IPS-20b (cell line): Measurements from ENCODE around the gene AQP3.

Source experiments
- H3K27ac ChIP-seq: one replicate; pipeline ENCODE4 v1.5.1; 2013; ENCODE audit warnings: low read length
- H3K27me3 ChIP-seq: 2 replicates; pipeline ENCODE4 v1.6.1; 2013; ENCODE audit warnings: mild to moderate bottlenecking, low read length, inconsistent platforms; ENCODE audit not compliant: insufficient read depth
- H3K36me3 ChIP-seq: 2 replicates; pipeline ENCODE4 v1.6.1; 2013; ENCODE audit warnings: low read depth, mild to moderate bottlenecking, inconsistent platforms, low read length, moderate library complexity; ENCODE audit not compliant: insufficient read depth
- H3K4me1 ChIP-seq: 2 replicates; pipeline ENCODE4 v1.6.1; 2013; ENCODE audit warnings: mild to moderate bottlenecking, control low read depth, inconsistent platforms, low read length, moderate library complexity; ENCODE audit not compliant: insufficient read depth
- H3K4me3 ChIP-seq: 2 replicates; pipeline ENCODE4 v1.5.1; 2013; ENCODE audit warnings: mild to moderate bottlenecking, low read length, inconsistent platforms
- H3K9ac ChIP-seq: 2 replicates; pipeline ENCODE4 v1.6.1; 2013; ENCODE audit warnings: low read depth, mild to moderate bottlenecking, inconsistent platforms, low read length, moderate library complexity
- H3K9me3 ChIP-seq: 2 replicates; pipeline ENCODE4 v1.6.1; 2013; ENCODE audit warnings: mild to moderate bottlenecking, low read depth, low read length, inconsistent platforms; ENCODE audit not compliant: insufficient read depth

The AQP3 gene

DNA sequence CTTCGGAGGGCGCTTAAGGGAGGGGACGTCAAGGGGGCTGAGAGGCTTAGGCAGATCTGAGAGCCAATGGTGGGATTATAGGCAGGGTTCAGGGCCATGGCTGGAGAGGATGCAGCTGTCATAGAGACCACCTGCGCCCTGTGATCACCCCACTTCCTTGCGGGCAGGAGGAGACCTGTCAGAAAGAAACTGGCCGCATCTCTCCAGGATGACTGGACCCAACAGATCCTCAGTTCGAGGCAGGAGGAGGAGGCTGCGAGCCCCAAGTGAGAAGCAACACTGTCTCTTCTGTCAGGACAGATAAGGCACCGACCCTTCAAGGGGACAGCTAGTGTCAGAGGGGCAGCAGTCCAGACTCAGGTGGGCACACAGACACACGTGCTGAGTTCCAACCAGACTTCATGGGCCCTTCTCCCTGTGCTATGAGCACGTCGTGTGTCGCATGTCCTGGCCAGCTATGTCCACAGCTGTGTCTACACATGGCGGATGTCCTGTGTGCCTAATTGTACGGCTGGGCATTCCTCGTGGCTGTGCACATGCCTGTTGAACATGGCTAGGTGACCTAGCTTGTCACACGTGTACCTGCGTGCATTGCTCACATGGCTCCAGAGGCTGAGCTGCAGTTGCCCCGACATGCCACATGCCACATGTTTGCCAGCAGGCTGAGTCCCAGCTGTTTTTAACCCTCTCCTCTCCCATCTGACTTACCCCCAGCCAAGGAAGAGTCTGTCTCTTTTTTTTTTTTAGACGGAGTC, 583 bp upstream of the AQP3 start:
- no peaks in the 10 kb centered on the region for H3K9me3 ChIP-seq
- peak overlapping the region; percentile 70 for H3K4me3 ChIP-seq
- peaks cover 35% of the 10 kb centered on the region for H3K27me3 ChIP-seq
- H3K9ac ChIP-seq: no peak overlapping the region; the same call in 1 of the 2 replicates
- peaks cover 11% of the 10 kb centered on the region for H3K4me1 ChIP-seq
- no peak overlapping the region for H3K27ac ChIP-seq
- no peaks in the 10 kb centered on the region for H3K36me3 ChIP-seq

DNA sequence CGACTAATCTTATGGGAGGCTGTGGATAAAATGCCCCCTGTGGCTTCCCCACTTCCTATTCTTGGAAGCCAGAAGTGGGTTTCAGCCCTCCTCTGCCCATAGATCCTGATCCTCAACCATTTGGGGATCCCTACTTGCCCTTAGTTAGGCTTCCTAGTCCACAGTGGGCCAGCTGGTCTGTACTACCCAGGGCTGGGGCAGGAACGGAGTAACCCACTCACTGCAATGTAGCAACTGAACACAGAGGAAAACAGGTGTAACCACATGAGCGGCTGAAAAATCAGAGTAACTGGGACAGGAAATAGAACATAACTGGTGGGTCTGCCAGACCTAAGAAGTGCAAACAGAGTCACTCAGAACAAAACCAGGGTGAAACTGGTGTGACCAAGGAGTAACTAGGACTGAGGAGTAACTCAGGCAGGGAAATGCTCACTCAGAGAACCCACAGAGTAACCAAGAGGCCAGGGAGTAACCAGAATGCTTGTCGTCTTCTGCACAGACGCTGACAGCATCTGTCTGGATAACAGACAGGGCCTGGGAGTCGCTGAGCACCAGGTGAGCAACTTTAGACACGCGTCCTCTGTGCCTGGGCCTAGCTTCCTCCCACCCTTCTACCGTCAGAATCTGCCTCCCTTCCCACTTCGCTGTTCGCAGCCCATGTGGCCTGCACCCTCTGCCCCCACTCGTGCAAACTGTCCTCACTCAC, 1.0 kb downstream of the AQP3 start:
- H3K9me3 ChIP-seq: no peaks in the 10 kb centered on the region
- H3K9ac ChIP-seq: no peak overlapping the region
- H3K27me3 ChIP-seq: peaks cover 35% of the 10 kb centered on the region
- H3K36me3 ChIP-seq: no peaks in the 10 kb centered on the region
- H3K4me1 ChIP-seq: peaks cover 11% of the 10 kb centered on the region
- no peak overlapping the region for H3K27ac ChIP-seq
- peak overlapping the region; percentile 70; the same call in 1 of the 2 replicates for H3K4me3 ChIP-seq

DNA sequence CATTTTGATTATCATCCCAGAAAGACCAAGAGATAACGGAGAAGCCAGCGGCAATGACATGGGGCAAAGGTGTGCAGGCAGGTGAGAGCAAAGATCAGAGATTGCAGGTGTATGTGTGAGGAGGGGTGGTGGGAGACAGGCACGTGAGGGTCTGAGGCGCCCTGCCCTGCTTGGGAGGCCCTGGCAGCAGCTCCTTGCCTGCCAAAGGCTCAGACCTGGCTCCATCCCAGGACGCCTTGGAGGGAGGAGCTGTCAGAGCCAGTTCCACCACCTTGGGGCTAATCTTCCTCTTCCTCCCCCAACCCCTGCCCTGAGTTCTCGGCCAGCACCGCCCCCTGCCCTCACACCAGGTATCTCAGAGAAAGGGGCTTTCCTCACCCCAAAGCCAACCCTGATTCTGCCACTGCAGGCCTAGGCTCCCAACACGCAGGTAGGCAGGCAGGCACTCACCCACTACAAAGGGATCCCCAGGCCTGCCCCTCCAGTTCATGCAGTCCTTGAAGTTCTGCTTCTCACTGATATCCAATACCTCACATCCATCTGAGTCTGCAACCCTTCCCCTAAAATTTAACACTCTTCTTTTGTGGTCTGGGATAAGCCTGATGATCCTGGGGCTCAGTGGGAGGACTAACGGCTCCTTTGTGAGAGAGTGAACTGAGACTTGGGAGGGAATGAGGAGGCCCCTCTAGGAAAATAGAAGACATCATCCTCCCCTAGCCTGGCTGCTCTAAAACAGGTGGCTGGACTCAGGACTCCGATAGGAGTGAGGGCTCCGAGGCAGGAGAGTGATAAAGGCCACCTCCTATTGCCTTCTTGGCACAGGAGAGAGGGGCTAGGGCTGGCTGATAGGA, 1.8 kb downstream of the AQP3 start:
- Histone ChIP-seq H3K4me1 (peaks cover 11% of the 10 kb centered on the region), H3K36me3 (no peaks in the 10 kb centered on the region), H3K4me3 (no peak overlapping the region), H3K9ac (no peak overlapping the region), H3K9me3 (no peaks in the 10 kb centered on the region), H3K27me3 (peaks cover 35% of the 10 kb centered on the region), H3K27ac (no peak overlapping the region)

DNA sequence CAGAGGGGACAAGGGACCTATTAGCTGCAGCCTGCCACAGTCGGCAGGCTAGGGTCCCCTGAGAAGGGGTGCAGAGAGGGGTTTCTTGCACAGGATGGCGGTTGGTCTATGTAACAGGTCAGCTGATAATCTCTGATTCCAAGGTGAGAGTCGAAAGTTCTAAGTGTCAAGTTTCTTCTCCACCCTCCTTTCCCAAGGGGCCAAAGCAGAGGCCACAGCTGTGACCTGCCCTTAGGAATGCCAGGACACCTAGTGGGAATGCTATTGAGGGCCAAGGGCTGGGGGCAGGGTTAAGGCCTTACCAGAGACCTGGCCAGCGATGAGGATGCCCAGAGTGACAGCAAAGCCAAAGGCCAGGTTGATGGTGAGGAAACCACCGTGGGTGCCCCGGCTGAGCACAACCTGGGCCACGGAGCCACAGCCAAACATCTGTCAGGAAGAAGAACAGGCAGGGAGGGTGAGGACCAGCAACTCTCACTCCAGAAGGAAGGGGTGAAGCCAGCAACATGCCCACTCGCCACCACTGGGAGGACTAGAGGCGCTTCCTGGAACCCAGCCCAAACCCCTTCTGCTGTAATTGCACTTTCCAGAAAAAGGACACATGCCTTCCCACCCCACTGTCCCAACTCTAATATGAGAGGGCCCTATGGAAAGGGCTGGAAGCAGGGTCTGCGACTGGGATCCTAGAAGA, 3.8 kb downstream of the AQP3 start:
- no peaks in the 10 kb centered on the region for H3K9me3 ChIP-seq
- no peak overlapping the region for H3K9ac ChIP-seq
- H3K27me3 ChIP-seq: peaks cover 32% of the 10 kb centered on the region
- H3K27ac ChIP-seq: no peak overlapping the region
- H3K4me1 ChIP-seq: peaks cover 11% of the 10 kb centered on the region
- no peaks in the 10 kb centered on the region for H3K36me3 ChIP-seq
- no peak overlapping the region for H3K4me3 ChIP-seq

DNA sequence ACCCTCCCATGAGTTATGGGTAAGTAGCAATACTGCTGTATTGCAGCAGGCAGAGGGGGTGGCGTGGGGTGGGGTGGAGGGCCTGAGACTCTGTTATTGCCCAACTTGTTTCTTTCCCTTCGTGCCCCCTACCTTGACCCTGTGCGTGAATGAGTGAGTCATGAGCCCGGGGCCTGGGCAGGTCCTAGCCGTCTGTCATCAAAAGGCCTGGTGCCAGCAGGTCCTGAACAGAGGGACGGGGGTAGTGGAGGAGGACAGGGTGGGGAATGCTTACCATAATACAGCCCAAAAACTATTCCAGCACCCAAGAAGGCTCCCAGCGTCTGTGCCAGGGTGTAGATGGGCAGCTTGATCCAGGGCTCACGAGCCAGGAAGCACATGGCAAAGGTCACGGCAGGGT, 4.3 kb downstream of the AQP3 start:
- Histone ChIP-seq H3K9me3 (no peaks in the 10 kb centered on the region), H3K27ac (no peak overlapping the region), H3K27me3 (peaks cover 27% of the 10 kb centered on the region), H3K36me3 (no peaks in the 10 kb centered on the region), H3K9ac (no peak overlapping the region), H3K4me3 (no peak overlapping the region), H3K4me1 (peaks cover 9% of the 10 kb centered on the region)

DNA sequence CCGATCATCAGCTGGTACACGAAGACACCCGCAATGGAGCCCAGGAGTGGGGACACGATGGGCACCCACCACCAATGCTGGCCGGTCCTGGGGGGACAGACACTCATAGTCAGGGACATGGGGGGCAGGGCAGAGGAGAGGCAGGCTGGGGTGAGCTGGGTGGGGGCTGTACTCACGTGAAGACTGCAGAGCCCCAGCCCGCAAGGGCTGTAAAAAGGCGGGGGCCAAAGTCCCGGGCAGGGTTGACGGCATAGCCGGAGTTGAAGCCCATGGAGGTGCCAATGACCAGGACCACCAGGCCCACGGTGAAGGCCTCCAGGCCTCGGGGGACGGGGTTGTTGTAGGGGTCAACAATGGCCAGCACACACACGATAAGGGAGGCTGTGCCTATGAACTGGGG, 5.3 kb downstream of the AQP3 start:
- Histone ChIP-seq H3K4me1 (0 out of 2 replicates have a peak, but pooled peaks cover 6% of the 10 kb centered on the region), H3K4me3 (no peak overlapping the region), H3K36me3 (no peaks in the 10 kb centered on the region), H3K9ac (no peak overlapping the region), H3K27ac (no peak overlapping the region), H3K27me3 (peaks cover 21% of the 10 kb centered on the region), H3K9me3 (no peaks in the 10 kb centered on the region)

DNA sequence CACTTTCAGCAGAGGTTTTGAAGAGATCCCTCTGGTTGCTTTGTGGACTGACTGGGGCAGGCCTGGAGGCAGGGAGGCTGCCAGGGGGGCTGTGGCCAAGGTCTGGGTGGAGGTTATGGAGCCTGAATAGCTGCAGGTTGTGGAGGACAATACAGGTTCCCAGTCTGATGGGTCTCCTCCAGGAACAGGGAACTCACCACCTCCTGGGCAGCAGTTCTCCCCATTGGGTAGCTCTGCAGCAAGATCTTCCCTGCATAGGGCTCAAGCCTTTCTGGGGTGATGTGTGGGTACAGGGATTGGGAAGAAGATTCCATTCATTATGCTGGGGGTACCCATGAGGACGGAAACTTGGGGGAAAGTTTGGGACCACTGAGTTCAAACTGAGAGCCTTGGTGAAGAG, 6.8 kb downstream of the AQP3 start:
- no peaks in the 10 kb centered on the region for H3K36me3 ChIP-seq
- no peak overlapping the region for H3K27ac ChIP-seq
- peaks cover 6% of the 10 kb centered on the region; the same call in 1 of the 2 replicates for H3K27me3 ChIP-seq
- no peak overlapping the region for H3K9ac ChIP-seq
- no peak overlapping the region for H3K4me3 ChIP-seq
- H3K9me3 ChIP-seq: no peaks in the 10 kb centered on the region
- H3K4me1 ChIP-seq: 0 out of 2 replicates have a peak, but pooled peaks cover 6% of the 10 kb centered on the region

DNA sequence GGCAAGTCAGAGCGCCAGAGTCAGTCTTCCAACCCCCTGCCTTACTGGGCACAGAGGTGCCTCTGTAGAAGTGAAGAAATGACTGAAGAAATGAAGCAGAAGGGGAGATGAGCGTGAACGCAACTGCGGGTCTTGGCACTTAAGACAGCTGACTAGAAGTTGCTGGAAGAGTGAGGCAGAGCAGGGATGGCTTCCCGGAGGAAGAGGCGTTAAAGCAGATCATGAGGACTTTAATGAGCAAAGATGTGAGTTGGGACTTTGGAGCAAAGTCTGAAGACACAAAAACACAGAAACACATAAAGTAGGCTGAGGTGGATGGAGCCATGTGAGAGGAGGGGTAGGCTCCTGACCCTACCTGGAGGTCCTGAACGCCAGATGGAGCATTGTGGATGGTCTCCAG, 7.2 kb downstream of the AQP3 start:
- H3K36me3 ChIP-seq: no peaks in the 10 kb centered on the region
- H3K27ac ChIP-seq: no peak overlapping the region
- no peaks in the 10 kb centered on the region for H3K9me3 ChIP-seq
- 0 out of 2 replicates have a peak, but pooled peaks cover 4% of the 10 kb centered on the region for H3K27me3 ChIP-seq
- no peak overlapping the region for H3K4me3 ChIP-seq
- 0 out of 2 replicates have a peak, but pooled peaks cover 6% of the 10 kb centered on the region for H3K4me1 ChIP-seq
- H3K9ac ChIP-seq: no peak overlapping the region

DNA sequence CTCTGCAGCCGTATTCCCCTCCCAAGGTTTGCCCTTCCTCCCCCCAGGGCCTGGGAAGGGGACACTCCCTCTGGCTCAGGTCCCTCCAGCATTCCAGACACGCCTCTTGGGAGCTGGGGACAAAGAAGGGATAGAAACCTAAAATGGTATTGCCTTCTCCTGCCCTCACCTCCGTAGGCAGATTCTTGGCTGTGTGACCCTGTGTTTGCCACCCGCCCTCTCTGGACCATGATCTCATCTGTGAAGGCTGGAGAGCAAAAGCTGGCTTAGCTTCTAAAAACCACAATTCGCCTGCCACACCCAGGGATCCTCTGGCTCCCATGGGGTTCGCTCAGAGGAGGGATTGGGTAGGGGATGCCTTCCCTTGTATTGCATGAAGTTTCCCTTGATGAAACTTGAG, 7.7 kb downstream of the AQP3 start:
- Histone ChIP-seq H3K9ac (no peak overlapping the region), H3K9me3 (no peaks in the 10 kb centered on the region), H3K27me3 (no peaks in the 10 kb centered on the region), H3K27ac (no peak overlapping the region), H3K4me3 (no peak overlapping the region), H3K36me3 (no peaks in the 10 kb centered on the region), H3K4me1 (0 out of 2 replicates have a peak, but pooled peaks cover 6% of the 10 kb centered on the region)

DNA sequence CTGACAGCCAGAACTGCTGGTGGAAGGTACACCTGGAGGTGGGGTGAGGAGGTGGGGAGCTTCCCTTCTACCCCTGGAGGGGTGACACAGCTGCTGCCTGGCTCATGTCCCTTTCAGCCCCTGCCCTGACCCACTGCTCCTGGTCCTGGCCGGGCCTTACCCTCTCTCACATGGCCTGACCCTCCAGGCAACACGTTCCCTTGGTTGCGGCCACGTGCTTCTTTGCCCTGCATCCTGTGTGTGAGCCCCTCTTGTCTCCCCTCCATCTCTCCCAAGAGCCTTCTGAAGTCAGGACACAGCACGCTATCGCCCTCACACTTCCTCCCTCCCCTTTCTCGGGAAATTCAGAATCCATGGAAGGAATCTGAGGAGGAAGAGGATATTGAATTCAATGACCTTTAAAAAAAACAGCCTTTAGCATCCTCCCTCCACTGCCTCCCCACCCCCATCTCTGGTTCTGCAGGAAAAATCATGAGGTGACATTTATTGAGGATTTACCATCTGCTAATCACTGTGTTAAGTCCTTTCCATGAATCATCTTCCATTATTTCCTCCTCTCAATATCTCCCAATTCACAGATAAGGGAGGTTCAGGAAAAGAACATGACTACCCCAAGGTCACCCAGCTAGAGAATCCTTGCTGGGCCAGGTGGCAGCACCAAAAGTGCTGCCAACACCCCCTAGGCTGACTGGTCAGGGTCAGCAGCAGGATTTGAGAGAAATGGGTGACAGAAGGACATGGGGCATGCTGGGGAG, 8.3 kb downstream of the AQP3 start:
- Histone ChIP-seq H3K27me3 (no peaks in the 10 kb centered on the region), H3K4me1 (0 out of 2 replicates have a peak, but pooled peaks cover 6% of the 10 kb centered on the region), H3K4me3 (no peak overlapping the region), H3K9me3 (no peaks in the 10 kb centered on the region), H3K36me3 (no peaks in the 10 kb centered on the region), H3K9ac (no peak overlapping the region), H3K27ac (no peak overlapping the region)
